Forelimb muscle (tissue), 1 donor: ENCODE results near the gene GNA12. TPM values are rescaled to one million over a fixed set of nuclear protein-coding genes. Genes with fewer than 3 reads are reported as not detected.
A peak's percentile ranks its signal among the peaks of the same experiment; 100 is the strongest.

Experiments
- DNase-seq: peaks from one replicate; pipeline ENCODE4 v3.0.0-alpha.2; 2013; ENCODE audit warnings: low read depth
- polyA plus RNA-seq: library from polyadenylated mRNA; unstranded; fragments of 120-200 nt; gene quantifications from one replicate; pipeline ENCODE4 v1.2.1, GENCODE V29; 2013; ENCODE audit not compliant: insufficient read length

Gene GNA12
- 26.5 TPM for polyA plus RNA-seq

- peak; percentile 92 for DNase-seq
These were observed at the start of gene GNA12 for GRCh38 chr7:2844153-2845033. Gene GNA12, minus strand, starts transcription at chr7:2844308. Its CDS starts 147 bp downstream, at chr7:2844161.

- DNase-seq: no peak
These were observed 49.3 kb upstream of the GNA12 start for GRCh38 chr7:2893411-2893861.

- no peak for DNase-seq
These were observed 48.4 kb upstream of the GNA12 start for GRCh38 chr7:2892549-2892948.

GRCh38 chr7:2887816-2888215 is 43.7 kb upstream of the GNA12 start:
- DNase-seq: no peak

GRCh38 chr7:2886900-2887299 is 42.8 kb upstream of the GNA12 start:
- peak; percentile 50 for DNase-seq

GRCh38 chr7:2886391-2886790 is 42.3 kb upstream of the GNA12 start:
- DNase-seq: no peak

GRCh38 chr7:2884161-2884560 is 40.1 kb upstream of the GNA12 start:
- no peak for DNase-seq

- no peak for DNase-seq
These were observed 39.0 kb upstream of the GNA12 start for GRCh38 chr7:2883101-2883500.

- no peak for DNase-seq
These were observed 38.0 kb upstream of the GNA12 start for GRCh38 chr7:2882111-2882510.

GRCh38 chr7:2880874-2881533 is 36.9 kb upstream of the GNA12 start:
- no peak for DNase-seq

- no peak for DNase-seq
These were observed 35.9 kb upstream of the GNA12 start for GRCh38 chr7:2880051-2880450.

GRCh38 chr7:2879354-2879753 is 35.2 kb upstream of the GNA12 start:
- DNase-seq: no peak

- DNase-seq: no peak
These were observed 34.2 kb upstream of the GNA12 start for GRCh38 chr7:2878306-2878705.

- no peak for DNase-seq
These were observed 32.1 kb upstream of the GNA12 start for GRCh38 chr7:2876031-2876731.

GRCh38 chr7:2873686-2874551 is 29.8 kb upstream of the GNA12 start:
- peak; percentile 36 for DNase-seq

GRCh38 chr7:2873146-2873545 is 29.0 kb upstream of the GNA12 start:
- no peak for DNase-seq

GRCh38 chr7:2872296-2872874 is 28.3 kb upstream of the GNA12 start:
- DNase-seq: no peak

GRCh38 chr7:2870471-2870931 is 26.4 kb upstream of the GNA12 start:
- DNase-seq: peak; percentile 46

- no peak for DNase-seq
These were observed 25.9 kb upstream of the GNA12 start for GRCh38 chr7:2869981-2870380.

- no peak for DNase-seq
These were observed 22.5 kb upstream of the GNA12 start for GRCh38 chr7:2866601-2867000.
